ENCODE data around the gene FBN2. TPM values are rescaled to one million over a fixed set of nuclear protein-coding genes. Genes with fewer than 3 reads are reported as not detected.

Gene FBN2
- total RNA-seq, 1 donor from 2014 or later: 0.11 TPM

GRCh38 chr5:128534726-128535125 lies 3.3 kb downstream of the FBN2 start:
- TF ChIP-seq, protein P1, sequence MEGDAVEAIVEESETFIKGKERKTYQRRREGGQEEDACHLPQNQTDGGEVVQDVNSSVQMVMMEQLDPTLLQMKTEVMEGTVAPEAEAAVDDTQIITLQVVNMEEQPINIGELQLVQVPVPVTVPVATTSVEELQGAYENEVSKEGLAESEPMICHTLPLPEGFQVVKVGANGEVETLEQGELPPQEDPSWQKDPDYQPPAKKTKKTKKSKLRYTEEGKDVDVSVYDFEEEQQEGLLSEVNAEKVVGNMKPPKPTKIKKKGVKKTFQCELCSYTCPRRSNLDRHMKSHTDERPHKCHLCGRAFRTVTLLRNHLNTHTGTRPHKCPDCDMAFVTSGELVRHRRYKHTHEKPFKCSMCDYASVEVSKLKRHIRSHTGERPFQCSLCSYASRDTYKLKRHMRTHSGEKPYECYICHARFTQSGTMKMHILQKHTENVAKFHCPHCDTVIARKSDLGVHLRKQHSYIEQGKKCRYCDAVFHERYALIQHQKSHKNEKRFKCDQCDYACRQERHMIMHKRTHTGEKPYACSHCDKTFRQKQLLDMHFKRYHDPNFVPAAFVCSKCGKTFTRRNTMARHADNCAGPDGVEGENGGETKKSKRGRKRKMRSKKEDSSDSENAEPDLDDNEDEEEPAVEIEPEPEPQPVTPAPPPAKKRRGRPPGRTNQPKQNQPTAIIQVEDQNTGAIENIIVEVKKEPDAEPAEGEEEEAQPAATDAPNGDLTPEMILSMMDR (IDR thresholded peaks at IDR 0.05): no peak
- Histone ChIP-seq H3K4me1 (peaks cover 6% of the 10 kb centered on the region in 2 donors), H3K9me3 (no peaks in the 10 kb centered on the region), H3K27me3 (peaks cover 15% of the 10 kb centered on the region), H3K4me3 (no peak overlapping the region), H3K27ac (no peak overlapping the region), H3K36me3 (no peaks in the 10 kb centered on the region)
- DNase-seq (ENCODE audit: low spot score in 2 of 2): no peak
- intact Hi-C loops (cut with DNase I): no loop called here

DNA sequence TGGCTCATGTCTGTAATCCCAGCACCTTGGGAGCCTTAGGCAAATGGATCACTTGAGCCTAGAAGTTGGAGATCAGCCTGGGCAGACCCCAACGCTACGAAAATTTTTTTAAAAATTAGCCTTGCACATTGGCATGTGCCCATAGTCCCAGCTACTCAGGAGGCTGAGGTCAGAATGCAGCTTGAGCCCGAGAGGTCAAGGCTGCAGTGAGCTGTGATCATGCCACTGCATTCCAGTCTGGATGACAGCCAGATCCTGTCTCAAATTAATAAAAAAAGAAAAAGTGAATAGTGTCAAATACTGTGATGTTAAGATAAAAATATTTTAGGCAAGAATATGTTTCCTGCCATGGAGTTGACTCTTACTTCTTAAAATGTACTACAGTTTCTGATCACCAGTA lies 5.3 kb downstream of the FBN2 start:
- TF ChIP-seq, protein P1 (IDR thresholded peaks at IDR 0.05): no peak
- no peak overlapping the region for H3K27ac ChIP-seq
- intact Hi-C loops (cut with DNase I): no loop called here

DNA sequence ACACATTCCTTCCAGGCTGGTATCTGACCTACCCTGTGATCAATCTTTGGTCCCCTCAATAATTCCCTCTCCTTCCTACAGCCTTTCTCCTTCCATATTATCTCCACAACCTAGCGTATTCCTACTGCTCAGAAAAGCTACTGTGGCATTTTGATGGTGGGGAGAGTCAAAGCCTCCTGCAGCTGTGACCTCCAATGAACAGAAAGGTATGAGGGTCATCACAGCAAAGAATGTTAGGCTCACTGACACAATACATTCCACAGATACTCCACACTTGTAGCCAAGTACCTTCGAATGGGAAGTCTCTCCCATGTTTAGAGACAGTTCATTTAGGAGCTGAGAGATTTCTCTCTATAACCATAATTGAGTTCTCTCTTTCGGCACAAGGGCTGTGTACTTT lies 5.9 kb downstream of the FBN2 start:
- TF ChIP-seq, protein P1 (IDR thresholded peaks at IDR 0.05): no peak
- Histone ChIP-seq H3K36me3 (no peaks in the 10 kb centered on the region), H3K27me3 (peaks cover 11% of the 10 kb centered on the region), H3K9me3 (no peaks in the 10 kb centered on the region), H3K27ac (no peak overlapping the region), H3K4me1 (peaks cover 0 to 1% of the 10 kb centered on the region in 2 donors), H3K4me3 (no peak overlapping the region)
- DNase-seq (ENCODE audit: low spot score in 2 of 2): no peak
- intact Hi-C loops (cut with DNase I): no loop called here

More for the DNA sequence above, 5.3 kb downstream of the FBN2 start:
- Histone ChIP-seq H3K27me3 (peaks cover 15% of the 10 kb centered on the region), H3K4me3 (no peak overlapping the region), H3K9me3 (no peaks in the 10 kb centered on the region), H3K36me3 (no peaks in the 10 kb centered on the region), H3K4me1 (peaks cover 0 to 6% of the 10 kb centered on the region in 2 donors)
- no peak for DNase-seq (ENCODE audit: low spot score in 2 of 2)

GRCh38 chr5:128528637-128529255 lies 9.3 kb downstream of the FBN2 start:
- Histone ChIP-seq H3K4me1 (no peaks in the 10 kb centered on the region), H3K27me3 (no peaks in the 10 kb centered on the region), H3K27ac (no peak overlapping the region), H3K9me3 (no peaks in the 10 kb centered on the region), H3K4me3 (no peak overlapping the region), H3K36me3 (no peaks in the 10 kb centered on the region)
- intact Hi-C loops (cut with DNase I): no loop called here
- no peak for DNase-seq (ENCODE audit: low spot score in 2 of 2)
- TF ChIP-seq, protein P1 (IDR thresholded peaks at IDR 0.05): no peak

DNA sequence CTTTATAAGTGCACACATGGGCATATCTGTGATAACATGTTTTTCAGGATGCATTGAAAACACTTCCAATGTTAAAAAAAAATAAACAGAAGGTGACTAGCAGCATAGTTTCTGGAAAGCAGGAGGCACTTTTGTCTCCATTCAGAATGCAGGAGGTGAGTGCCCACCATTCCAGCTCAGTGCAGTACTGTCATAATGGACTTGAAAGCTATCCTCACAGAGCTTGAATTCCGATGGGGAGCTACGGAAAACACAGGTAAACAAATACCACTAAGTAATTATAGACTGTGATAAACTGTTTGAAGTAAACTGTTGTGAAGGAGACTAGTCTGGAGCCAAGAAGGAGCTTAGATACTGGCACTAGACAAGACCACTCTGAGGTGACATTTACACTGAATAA lies 9.9 kb downstream of the FBN2 start:
- Histone ChIP-seq H3K27ac (no peak overlapping the region), H3K4me1 (no peaks in the 10 kb centered on the region)
- intact Hi-C loops (cut with DNase I): no loop called here

More for the DNA sequence above, 9.9 kb downstream of the FBN2 start:
- H3K36me3 ChIP-seq: no peaks in the 10 kb centered on the region
- H3K27me3 ChIP-seq: no peaks in the 10 kb centered on the region
- TF ChIP-seq, protein P1 (IDR thresholded peaks at IDR 0.05): no peak
- H3K9me3 ChIP-seq: no peaks in the 10 kb centered on the region
- no peak for DNase-seq (ENCODE audit: low spot score in 2 of 2)
- H3K4me3 ChIP-seq: no peak overlapping the region

All from ascending aorta (tissue), 2 donors.